Panc1 (cell line): ENCODE results near the gene FAM174C. TPM values are rescaled to one million over a fixed set of nuclear protein-coding genes. Genes with fewer than 3 reads are reported as not detected.

Experiments used
- ATAC-seq: fragments of 200-7000 bp; cut with Tn5 transposase; 2 replicates; pipeline ENCODE4 v1.9.1; 2020; ENCODE audit warnings: mild to moderate bottlenecking, moderate library complexity
- BruUV-seq: library from RNA; stranded (reverse); fragments of 400-500 nt; replicated peaks from 2 replicates; lab custom pipeline; 2021; lab: Mats Ljungman, UMichigan
- CTCF ChIA-PET: fragments of 300-600 bp; sonication (Branson Sonifier 250); formaldehyde crosslinking; loops from one replicate; lab custom pipeline; 2022; ENCODE audit warnings: antibody characterized with exemption; lab: Charles Lee
- POLR2A ChIA-PET: fragments of 300-600 bp; sonication (Branson Sonifier 250); formaldehyde crosslinking; loops from one replicate; lab custom pipeline; 2022; ENCODE audit warnings: antibody characterized with exemption; lab: Charles Lee
- DNase-seq: peaks from one replicate; pipeline ENCODE4 v3.0.0-alpha.2; 2010; ENCODE audit warnings: low read depth, low spot score
- H3K27ac ChIP-seq: 2 replicates; pipeline ENCODE4 v1.5.1; 2011; ENCODE audit warnings: mild to moderate bottlenecking, low read length, inconsistent platforms
- H3K27me3 ChIP-seq: fragments of 200-500 bp; sonication (Bioruptor generic); 2 replicates; pipeline ENCODE4 v1.6.0; 2014; ENCODE audit warnings: low read length, inconsistent platforms; ENCODE audit not compliant: control insufficient read depth, insufficient read depth
- H3K36me3 ChIP-seq: fragments of 200-500 bp; sonication (Bioruptor generic); 2 replicates; pipeline ENCODE4 v1.5.1; 2014; ENCODE audit warnings: inconsistent platforms, mild to moderate bottlenecking, low read length, moderate library complexity; ENCODE audit not compliant: control insufficient read depth, insufficient read depth
- H3K4me1 ChIP-seq: 2 replicates; pipeline ENCODE4 v1.5.1; 2011; ENCODE audit warnings: inconsistent platforms, mild to moderate bottlenecking, low read length, moderate library complexity; ENCODE audit not compliant: control insufficient read depth, insufficient read depth
- H3K4me3 ChIP-seq, 2 experiments: 2 replicates each; pipeline ENCODE4 v1.5.1; 2011 to 2012; ENCODE audit warnings: low read depth in 2 of 2, low read length in 2 of 2, mild to moderate bottlenecking in 2 of 2, inconsistent platforms in 1 of 2, moderate library complexity in 1 of 2
- H3K9me3 ChIP-seq: fragments of 200-500 bp; sonication (Bioruptor generic); 2 replicates; pipeline ENCODE4 v1.5.1; 2014; ENCODE audit warnings: low read depth, mild to moderate bottlenecking, inconsistent platforms, low read length, moderate library complexity; ENCODE audit not compliant: control insufficient read depth, insufficient read depth
- POLR2AphosphoS5 ChIP-seq: IDR thresholded peaks from 2 replicates; pipeline ENCODE4 v1.6.1; 2012; ENCODE audit warnings: mild to moderate bottlenecking, low read depth, low read length, moderate library complexity
- REST ChIP-seq, 2 experiments: IDR thresholded peaks; 2 replicates each; pipeline ENCODE4 v1.6.1; 2011 to 2012; ENCODE audit warnings: low read depth in 2 of 2, control low read depth in 1 of 2, low read length in 1 of 2, mild to moderate bottlenecking in 1 of 2, moderate library complexity in 1 of 2; ENCODE audit not compliant: insufficient read depth in 1 of 2
- SIN3A ChIP-seq: IDR thresholded peaks from 2 replicates; pipeline ENCODE4 v1.6.1; 2012; ENCODE audit warnings: low read depth, mild to moderate bottlenecking, low read length, moderate library complexity, borderline replicate concordance; ENCODE audit not compliant: insufficient read depth
- TCF7L2 ChIP-seq: IDR thresholded peaks from 2 replicates; pipeline ENCODE4 v1.6.1; 2011; ENCODE audit warnings: mild to moderate bottlenecking, low read depth, low read length, inconsistent platforms
- in situ Hi-C: cut with HindIII; loops from 2 replicates; pipeline ENCODE4 v1.10.0; 2016; ENCODE audit warnings: low sequenced_read_pairs, low pct_unique_long_range_greater_than_20kb
- intact Hi-C: fragments of 100-400 bp; cut with micrococcal nuclease; formaldehyde crosslinking; loops from one replicate; pipeline ENCODE4 v1.10.0; 2022; ENCODE audit not compliant: unreplicated experiment
- total RNA-seq: library from RNA; stranded (reverse); gene quantifications from one replicate; pipeline ENCODE4 v1.2.1, GENCODE V29; 2021; ENCODE audit not compliant: unreplicated experiment
- TF ChIP-seq, protein P1 (sequence below): fragments of 450-650 bp; IDR thresholded peaks from 2 replicates; pipeline ENCODE4 v1.5.1; 2017; ENCODE audit warnings: mild to moderate bottlenecking

FAM174C gene
- total RNA-seq, 1 experiment from 2014 or later = 133 TPM

DNA sequence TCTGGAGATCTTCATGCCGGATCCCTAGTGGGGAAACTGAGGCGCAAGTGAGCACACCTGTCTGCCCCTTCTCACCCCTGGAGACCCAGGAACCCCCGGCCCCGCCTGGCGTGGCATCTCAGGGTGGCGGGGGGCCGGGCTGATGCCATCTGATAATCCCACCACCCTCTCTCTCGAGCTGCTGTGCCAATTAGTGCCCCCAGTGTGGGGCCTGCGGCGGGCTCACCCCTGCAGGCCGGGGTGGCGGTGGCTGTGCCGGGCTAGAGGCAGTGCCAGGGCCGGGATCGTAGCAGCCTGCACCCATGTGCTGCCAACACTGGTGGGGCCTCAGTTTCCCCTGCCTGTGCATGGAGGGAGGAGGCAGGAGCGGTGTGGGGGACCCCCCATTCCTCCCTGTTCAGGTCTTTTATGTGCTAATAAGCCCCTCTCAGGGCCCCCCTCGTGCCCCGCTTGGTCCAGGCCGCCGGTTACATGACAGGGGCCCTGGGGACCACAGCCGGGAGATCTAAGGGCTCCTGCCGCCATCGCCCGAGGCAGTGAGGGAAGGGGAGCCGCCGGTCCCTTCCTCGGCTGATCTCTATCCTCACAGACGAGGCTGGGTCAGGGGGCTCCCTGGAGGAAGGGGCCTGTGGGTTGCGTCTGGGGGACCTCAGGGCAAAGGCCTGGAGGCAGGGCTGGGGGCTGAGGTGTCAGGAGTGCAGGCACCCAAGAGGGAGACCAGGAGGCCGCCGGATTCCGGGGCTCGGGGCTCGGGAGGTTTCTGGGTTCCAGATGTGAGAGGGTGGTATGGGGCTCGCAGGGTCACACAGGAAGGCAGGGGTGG lies 18.7 kb downstream of the FAM174C start:
- in situ Hi-C loops = no loop called here
- no peak overlapping the region for H3K27ac ChIP-seq
- DNase-seq (no peak), ATAC-seq (no peak)
- ChIA-PET POLR2A (no interaction called here), CTCF (no interaction called here)
- BruUV-seq = no TSS peak
- intact Hi-C loops = no loop called here
- TF ChIP-seq POLR2AphosphoS5 = no peak
- no peak for TF ChIP-seq REST (IDR thresholded peaks at IDR 0.05; ENCODE audit: insufficient read depth in 1 of 2, low read depth in 2 of 2, low read length in 1 of 2)
- H3K4me1 ChIP-seq = peaks cover 9% of the 10 kb centered on the region
- H3K27me3 ChIP-seq = no peaks in the 10 kb centered on the region
- H3K36me3 ChIP-seq = no peaks in the 10 kb centered on the region
- H3K9me3 ChIP-seq = no peaks in the 10 kb centered on the region
- no peak overlapping the region for H3K4me3 ChIP-seq

DNA sequence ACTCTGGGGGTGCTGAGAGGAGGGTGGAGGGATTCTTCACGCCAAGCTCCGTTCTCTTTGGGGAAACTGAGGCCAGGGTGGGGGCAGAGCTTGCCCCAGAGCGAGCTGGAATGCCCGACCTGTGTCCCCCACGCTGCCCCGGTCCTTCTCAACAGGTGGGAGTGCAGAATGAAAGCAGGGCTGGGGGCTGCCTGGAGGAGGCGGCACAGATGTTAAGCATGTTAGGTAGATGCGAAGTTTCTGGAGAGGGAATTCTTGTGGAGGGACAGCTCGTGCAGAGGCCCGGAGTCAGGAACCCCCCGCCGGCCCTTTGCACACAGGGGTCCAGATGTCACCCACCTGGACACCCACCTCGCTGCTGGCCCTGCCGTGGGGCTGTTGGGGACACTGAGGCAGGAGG lies 19.4 kb downstream of the FAM174C start:
- no peaks in the 10 kb centered on the region for H3K27me3 ChIP-seq
- CTCF ChIA-PET = no interaction called here
- intact Hi-C loops = no loop called here
- H3K9me3 ChIP-seq = no peaks in the 10 kb centered on the region
- BruUV-seq = no TSS peak
- peaks cover 9% of the 10 kb centered on the region for H3K4me1 ChIP-seq
- H3K36me3 ChIP-seq = no peaks in the 10 kb centered on the region
- ATAC-seq (no peak), DNase-seq (no peak)
- H3K27ac ChIP-seq = no peak overlapping the region
- TF ChIP-seq TCF7L2 (no peak), SIN3A (no peak), POLR2AphosphoS5 (no peak), REST (IDR thresholded peaks at IDR 0.05; ENCODE audit: insufficient read depth in 1 of 2, low read depth in 2 of 2, low read length in 1 of 2) (no peak)
- TF ChIP-seq, protein P1, sequence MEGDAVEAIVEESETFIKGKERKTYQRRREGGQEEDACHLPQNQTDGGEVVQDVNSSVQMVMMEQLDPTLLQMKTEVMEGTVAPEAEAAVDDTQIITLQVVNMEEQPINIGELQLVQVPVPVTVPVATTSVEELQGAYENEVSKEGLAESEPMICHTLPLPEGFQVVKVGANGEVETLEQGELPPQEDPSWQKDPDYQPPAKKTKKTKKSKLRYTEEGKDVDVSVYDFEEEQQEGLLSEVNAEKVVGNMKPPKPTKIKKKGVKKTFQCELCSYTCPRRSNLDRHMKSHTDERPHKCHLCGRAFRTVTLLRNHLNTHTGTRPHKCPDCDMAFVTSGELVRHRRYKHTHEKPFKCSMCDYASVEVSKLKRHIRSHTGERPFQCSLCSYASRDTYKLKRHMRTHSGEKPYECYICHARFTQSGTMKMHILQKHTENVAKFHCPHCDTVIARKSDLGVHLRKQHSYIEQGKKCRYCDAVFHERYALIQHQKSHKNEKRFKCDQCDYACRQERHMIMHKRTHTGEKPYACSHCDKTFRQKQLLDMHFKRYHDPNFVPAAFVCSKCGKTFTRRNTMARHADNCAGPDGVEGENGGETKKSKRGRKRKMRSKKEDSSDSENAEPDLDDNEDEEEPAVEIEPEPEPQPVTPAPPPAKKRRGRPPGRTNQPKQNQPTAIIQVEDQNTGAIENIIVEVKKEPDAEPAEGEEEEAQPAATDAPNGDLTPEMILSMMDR = no peak
- POLR2A ChIA-PET = no interaction called here
- in situ Hi-C loops = no loop called here
- no peak overlapping the region for H3K4me3 ChIP-seq
